GM12891 (cell line): Measurements from ENCODE around the gene CPLX3.

ENCODE experiments used
- DNase-seq: peaks from one replicate; pipeline ENCODE4 v3.0.0; 2011; ENCODE audit warnings: low spot score; ENCODE audit not compliant: insufficient read length
- FAIRE-seq: peaks from 2 replicates; lab custom pipeline; 2011; peaks lifted over from hg19 to GRCh38; lab: Jason Lieb, UNC
- PAX5 ChIP-seq: IDR thresholded peaks from 2 replicates; pipeline ENCODE4 v1.6.1; 2011; ENCODE audit warnings: low read length, moderate library complexity, mild to moderate bottlenecking; ENCODE audit not compliant: insufficient read depth, severe bottlenecking
- POLR2A ChIP-seq: IDR thresholded peaks from 2 replicates; pipeline ENCODE4 v1.6.1; 2011; ENCODE audit warnings: low read depth, low read length, control low read depth
- POLR2AphosphoS5 ChIP-seq: IDR thresholded peaks from 2 replicates; pipeline ENCODE4 v1.6.1; 2011; ENCODE audit warnings: low read depth, low read length, control low read depth
- POU2F2 ChIP-seq: IDR thresholded peaks from 2 replicates; pipeline ENCODE4 v1.6.1; 2011; ENCODE audit warnings: low read depth, mild to moderate bottlenecking, control low read depth, low read length, moderate library complexity
- SPI1 ChIP-seq: IDR thresholded peaks from 2 replicates; pipeline ENCODE4 v1.6.1; 2011; ENCODE audit warnings: low read depth, low read length, control low read depth
- TAF1 ChIP-seq: IDR thresholded peaks from 2 replicates; pipeline ENCODE4 v1.6.1; 2011; ENCODE audit warnings: low read depth, low read length, control low read depth

The CPLX3 gene

DNA sequence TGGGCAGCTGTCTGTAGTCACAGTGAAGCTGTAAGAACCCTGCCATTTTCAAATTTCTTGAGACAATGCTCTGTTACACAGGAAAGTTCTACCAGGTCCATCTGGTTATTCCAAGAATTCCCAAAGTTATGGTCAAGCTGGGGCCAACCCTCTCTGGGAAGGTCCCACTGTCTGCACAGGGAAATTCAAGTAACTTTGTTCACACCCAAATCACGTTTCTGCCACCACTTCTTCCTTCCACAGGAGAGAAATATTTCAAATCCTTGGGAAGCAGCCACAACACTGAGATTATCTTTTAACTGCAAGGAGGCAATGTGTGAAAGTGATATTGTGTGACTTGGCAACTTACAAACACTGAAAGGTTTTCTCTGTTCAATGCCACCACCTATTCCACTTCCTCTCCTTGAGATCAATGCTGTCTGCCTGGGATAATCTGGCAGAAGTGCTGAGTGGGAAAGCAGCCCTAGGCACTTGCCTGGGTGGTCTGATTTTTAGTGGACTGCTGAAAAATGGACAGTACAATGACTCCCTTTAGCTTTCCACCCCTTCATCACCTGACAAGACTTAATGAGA is 41.1 kb downstream of the CPLX3 start:
- FAIRE-seq = no peak

DNA sequence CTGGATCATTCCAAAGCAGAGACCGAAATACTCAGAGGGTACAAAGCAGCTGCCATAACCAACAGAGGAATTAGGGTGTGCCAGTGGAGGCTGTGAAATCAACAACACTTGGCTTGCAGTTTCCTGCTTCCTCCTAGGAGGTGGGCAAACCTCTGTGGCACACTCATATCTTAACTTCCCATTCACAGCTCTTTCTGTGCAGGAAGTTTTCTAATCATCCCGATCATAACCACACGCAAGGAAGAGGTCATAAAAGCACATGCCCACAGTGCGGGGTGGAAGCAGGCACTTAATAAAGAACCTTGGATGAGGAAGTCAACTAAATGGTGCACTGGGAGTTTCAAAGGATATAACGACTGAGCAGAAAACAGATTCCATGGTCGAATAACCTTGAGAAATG is 41.6 kb downstream of the CPLX3 start:
- FAIRE-seq (no peak), DNase-seq (no peak)
- TF ChIP-seq POLR2A (no peak), TAF1 (no peak), SPI1 (0 out of 2 replicates have a peak, but pooled peaks have one; percentile 14), POU2F2 (no peak), PAX5 (no peak), POLR2AphosphoS5 (no peak)

More for the DNA sequence above, 41.1 kb downstream of the CPLX3 start:
- no peak for DNase-seq
- TF ChIP-seq SPI1 (peak; percentile 31), PAX5 (no peak)

DNA sequence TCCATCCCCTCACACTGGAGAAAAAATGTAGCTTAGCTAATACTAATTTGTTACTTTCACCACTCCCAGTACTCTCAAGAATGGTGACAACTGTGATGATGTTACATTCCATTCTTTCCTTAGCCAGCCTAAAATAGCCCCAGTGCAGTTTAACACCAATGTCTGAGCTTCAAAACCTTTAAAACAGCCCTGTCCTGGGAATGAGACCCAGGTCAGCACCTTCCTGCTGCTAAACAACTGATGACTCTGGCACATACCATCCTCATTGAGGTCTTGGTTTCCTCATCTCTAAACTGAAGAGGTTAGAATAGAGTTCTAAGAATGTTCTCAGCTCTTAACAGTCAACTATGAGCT is 42.9 kb downstream of the CPLX3 start:
- TF ChIP-seq PAX5 = no peak
- no peak for TF ChIP-seq POLR2A
- TF ChIP-seq POLR2AphosphoS5 = no peak
- TF ChIP-seq POU2F2 = no peak
- TF ChIP-seq SPI1 = no peak
- no peak for TF ChIP-seq TAF1
- DNase-seq = no peak
- FAIRE-seq = no peak

DNA sequence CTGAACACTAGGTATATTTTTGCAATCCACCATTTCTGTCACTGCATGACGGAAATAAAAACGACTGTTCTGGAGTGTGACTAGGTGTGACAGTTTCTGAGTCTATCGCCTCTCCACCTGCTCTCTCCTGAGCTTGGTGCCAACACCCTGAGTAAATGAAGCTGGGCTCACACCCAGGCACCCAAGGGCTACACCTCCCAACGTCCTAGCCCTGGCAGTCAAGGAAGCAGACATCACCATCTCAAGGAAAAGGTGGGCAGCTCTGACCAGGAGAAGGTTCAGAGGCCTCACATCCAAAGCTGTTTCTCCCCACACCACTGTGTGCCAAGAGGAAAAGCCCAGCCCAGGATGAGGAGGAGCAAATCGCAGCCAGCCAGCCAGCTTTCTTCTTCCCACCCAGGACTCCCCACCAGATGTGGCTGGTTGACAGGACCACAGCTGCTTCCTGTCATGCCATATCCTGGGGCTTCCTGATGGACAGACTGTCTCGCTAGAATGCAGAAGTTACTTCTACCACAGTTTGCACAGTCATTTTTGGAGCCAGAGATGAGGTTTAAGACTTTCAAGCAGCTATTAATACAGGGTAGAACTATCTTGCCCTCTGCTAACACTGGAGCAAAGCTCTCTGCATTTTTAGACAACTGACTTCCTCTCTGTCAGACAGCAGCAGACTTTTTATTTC is 43.4 kb downstream of the CPLX3 start:
- FAIRE-seq = peak; percentile 93
- DNase-seq = peak; percentile 65
- TF ChIP-seq PAX5 = peak; percentile 46
- TF ChIP-seq SPI1 = peak; percentile 88
- peak; percentile 76 for TF ChIP-seq POLR2A
- peak; percentile 56; the same call in 1 of the 2 replicates for TF ChIP-seq POLR2AphosphoS5
- TF ChIP-seq POU2F2 = no peak
- TF ChIP-seq TAF1 = no peak

DNA sequence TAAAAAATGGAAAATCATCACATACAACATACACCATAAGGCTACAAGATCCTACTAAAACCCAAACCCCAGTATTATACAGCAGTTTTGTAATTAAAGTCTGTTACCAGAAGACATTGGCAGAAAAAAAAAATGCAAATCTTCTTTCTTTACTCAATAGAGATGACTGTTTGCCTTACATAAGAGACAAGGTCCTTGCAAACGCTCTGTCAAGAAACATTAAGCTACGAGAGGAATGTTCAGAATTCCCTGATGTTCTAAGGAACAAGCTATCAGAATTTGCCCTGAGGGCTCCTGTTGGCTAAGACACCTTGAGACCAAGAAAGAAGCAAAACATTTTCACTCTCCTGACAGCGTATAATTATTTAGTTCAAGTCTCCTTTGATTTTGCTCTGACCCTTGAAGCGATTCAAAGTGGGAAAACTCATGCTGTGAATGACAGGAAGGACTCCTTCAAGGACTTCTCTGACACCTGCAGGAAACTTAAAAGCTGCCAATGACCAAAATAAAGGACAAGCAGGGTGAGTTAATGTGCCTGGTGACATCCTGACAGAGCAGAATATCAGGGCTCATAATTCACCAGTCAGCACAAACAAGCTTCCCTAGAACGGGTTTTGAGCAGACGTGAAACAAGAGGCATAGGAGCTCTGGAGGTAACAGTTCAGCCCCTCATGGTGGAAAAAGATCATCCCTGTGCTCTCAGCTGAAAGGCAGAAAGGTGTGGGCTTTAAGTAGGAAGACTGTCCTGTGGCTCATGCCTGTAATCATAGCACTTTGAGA is 44.2 kb downstream of the CPLX3 start:
- FAIRE-seq = no peak
- TF ChIP-seq PAX5 (no peak), POU2F2 (no peak), POLR2A (no peak), POLR2AphosphoS5 (no peak), SPI1 (no peak), TAF1 (no peak)
- no peak for DNase-seq

DNA sequence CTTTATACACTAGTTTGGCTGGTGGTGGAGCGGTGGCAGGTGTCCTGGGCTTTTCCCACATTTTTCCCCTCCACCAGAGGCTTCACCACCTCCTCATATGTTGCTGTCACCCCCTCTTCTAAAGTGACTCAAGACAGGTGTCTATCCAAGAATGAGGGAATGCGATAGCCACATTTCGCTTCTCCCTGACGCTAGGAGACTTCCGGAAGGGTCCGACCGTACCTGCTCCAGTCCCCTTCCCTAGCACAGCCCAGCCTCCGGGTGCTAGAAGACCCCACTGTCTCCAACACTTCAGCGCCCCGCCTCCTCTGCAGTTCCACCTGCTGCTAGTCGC is 46.2 kb downstream of the CPLX3 start:
- TF ChIP-seq POLR2AphosphoS5 (no peak; the same call in 1 of the 2 replicates), TAF1 (no peak), PAX5 (no peak), POLR2A (no peak), SPI1 (0 out of 2 replicates have a peak, but pooled peaks have one; percentile 1), POU2F2 (no peak)
- FAIRE-seq = peak; percentile 87
- DNase-seq = no peak

DNA sequence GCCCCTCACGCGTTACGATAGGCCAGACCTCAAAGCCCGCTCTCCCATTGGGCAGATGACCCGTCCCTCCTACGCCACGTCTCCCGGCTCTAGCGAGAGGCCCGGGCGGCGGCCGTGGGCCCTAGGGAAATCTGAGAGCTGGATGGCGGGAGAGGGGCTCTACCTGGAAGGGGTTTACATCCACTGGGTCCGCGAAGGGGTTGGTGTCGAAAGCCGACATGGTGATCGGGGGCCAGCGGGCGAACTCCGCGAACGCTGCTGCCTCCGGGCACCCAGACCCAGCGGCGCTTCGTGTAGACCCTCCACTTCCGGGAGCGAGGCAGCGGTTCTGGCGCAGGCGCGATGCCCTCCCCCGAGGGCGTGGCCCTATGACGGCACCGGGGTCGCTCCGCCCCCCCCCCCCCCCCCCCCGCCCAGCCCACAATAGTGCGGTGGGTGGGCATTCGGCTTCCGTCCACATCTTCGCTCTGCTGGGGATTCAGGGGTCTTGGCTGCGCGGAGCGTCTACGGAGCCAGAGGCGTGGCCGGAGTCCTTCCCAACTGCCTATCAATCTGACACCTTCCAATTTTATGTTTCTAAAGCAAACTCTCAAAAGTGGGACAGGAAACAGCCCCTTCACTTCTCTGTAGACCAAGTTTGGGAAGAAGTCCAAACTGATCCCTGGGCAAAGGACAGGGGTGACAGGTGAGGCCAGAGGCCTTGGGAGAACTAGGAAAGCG is 46.8 kb downstream of the CPLX3 start, which contains the start of gene SCAMP2:
Gene SCAMP2 (minus strand): TSS at position 330 of the 720 bp plus-strand sequence. CDS start 110 bp downstream, at position 220.
- FAIRE-seq (no peak), DNase-seq (peak; percentile 94)
- peak; percentile 69 for TF ChIP-seq POU2F2
- peak; percentile 87 for TF ChIP-seq POLR2A
- peak; percentile 89 for TF ChIP-seq POLR2AphosphoS5
- TF ChIP-seq PAX5 = no peak

DNA sequence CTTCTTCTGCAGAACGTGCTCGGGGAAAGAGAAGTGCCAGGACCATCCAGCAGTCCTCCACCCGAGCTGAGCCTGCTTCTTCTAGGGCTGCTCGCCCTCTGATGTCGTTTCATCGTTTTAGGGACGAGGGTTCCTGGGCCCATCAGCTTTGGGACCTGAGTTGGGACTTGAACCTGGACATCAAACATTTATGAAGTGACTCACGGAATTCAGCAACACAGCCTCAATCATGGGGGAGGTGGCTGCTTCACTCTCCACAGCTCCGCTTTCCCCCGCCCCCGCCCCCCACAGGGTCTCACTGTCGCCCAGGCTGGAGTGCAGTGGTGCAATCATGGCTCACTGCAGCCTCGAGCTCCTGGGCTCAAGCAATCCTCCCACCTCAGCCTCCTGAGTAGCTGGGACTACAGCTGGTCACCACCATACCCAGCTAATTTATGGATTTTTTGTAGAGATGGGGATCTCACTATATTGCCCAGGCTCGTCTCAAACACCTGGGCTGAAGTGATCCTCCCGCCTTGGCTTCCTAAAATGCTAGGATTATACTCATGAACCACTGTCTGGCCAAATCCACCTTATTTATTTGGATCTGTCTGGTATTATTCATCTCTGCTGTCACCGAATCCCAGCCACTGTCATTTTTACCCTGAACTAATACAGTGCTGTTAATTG is 47.5 kb downstream of the CPLX3 start:
- TF ChIP-seq POU2F2 (no peak), SPI1 (no peak), POLR2A (no peak), POLR2AphosphoS5 (no peak), TAF1 (no peak), PAX5 (no peak)
- FAIRE-seq = no peak
- no peak for DNase-seq

DNA sequence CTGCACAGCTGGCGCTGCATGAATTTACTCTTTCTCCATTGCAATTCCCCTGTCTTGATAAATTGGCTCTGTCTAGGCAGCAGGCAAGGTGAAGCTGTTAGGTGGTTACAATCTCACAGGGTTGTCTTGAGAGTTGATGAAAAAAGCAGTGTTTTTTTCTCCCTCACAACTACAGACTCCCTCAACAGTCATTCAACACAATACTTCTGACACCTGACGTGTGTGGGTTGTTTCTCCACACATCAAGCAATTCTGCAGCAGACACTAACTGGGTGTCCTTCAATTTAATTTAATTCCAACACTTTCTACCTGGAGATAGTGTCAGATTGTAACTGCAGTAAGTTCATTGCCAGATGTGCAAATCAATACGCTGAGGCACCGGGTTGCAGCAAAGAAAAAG is 51.8 kb downstream of the CPLX3 start:
- FAIRE-seq (no peak), DNase-seq (no peak)
- TF ChIP-seq PAX5 (no peak), POU2F2 (no peak), POLR2A (no peak), POLR2AphosphoS5 (no peak), SPI1 (no peak), TAF1 (no peak)
